T-helper 9 cell (primary cell): ENCODE measurements around the gene KRT81.
"Not testable (repeated sequence)": the region's sequence is repeated elsewhere in the genome, so short reads cannot be mapped to it uniquely, and the experiment has no call there.

ENCODE experiments used
- DNase-seq: peaks from one replicate; pipeline ENCODE4 v3.0.0-alpha.2; 2020

KRT81 gene

DNA sequence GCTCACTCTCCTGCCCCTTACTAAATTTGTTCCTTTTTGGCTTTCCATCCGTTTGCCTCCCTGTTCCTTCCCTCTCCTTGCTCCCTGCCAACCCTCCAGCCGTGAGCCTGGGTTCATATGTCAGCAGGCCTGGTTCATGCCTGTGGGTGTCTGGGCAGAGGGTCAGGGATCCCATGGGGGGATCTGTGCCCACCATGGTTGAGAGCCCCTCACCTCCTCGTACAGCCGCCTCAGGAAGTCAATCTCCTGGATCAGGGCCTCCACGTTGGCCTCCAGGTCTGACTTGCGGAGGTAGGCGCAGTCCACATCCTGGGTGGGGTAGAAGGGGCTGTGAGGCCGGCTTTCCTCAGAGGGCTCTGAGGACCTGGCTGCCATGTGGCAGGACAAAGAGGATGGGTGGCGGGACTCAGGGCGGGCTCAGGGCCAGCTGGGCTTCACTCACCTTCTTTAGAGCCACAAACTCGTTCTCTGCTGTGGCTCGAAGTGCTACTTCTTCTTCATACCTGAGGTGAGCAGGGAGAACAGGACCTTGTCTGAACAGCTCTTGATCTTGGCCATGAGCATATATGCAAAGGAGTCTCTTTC lies 26.2 kb upstream of the KRT81 start:
- DNase-seq, result no peak

DNA sequence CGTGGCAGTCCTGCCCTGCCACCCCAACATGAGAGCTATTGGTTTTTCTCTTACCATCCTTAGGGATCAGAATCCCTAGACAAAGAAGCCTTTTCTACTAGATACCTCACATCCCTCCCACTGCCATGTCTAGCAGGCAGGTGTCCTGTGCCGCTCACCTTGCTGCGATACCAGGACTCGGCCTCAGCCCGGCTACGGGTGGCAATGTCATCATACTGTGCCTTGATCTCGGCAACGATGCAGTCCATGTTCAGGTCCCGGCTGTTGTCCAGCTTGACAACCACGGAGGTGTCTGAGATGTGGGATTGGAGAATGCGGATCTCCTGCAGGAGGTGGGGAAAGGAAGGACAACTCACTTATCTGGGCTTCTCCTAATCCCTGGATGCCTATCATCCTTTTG lies 25.4 kb upstream of the KRT81 start:
- DNase-seq, result no peak

DNA sequence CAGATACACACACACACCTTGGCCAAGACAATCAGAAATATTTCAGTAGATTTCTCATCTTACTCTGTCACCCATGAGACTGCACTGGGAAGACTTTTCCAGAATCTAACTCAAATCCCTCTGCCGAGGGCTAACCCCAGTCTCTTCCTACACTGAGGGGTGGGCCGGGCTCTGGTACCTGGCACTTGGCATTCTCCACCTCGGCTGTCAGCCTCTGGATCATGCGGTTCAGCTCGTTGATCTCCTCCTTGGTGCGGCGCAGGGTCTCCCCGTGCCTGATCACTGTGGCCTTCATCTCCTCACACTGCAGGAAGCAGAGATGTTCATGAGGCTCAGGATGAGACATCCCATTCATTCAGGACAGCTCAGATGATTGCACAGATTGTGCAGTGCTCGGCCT lies 25.0 kb upstream of the KRT81 start:
- no peak for DNase-seq

DNA sequence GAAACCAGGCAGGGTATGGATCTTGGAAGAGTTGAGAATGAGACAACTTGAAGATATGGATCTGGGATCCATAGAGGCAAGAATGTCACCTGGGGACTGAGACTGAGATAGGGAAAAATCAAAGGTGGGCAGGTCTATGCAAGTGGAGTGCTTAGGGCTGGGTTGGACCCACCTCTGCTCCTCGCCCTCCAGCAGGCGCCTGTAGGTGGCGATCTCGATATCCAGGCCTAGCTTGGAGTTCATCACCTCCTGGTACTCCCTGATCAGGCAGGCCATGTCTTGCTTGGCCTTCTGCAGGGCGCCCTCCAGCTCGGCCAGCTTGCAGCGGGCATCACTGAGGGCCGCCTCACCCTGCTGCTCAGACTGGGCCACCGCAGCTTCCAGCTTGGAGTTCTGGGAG lies 24.4 kb upstream of the KRT81 start:
- DNase-seq, result not testable (repeated sequence)

DNA sequence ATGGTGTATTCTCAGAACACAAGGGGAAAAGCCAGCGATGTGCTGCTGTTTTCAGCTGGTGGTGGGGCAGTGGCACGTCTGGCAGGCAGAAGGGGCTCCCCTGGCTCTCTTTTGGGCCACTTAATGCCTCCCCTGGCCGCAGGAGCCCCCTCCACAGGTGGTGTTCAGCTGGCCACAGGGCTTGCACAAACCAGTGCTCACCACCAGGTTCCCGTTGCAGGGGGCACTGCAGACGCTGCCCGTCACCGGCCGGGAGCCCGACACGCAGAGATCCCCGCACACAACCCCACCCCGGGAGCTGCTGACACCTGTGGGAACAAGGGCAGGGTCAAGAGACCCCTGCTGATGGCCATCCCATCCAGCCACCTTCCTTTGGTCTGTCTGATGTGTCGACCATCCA lies 23.2 kb upstream of the KRT81 start:
- DNase-seq, result no peak

DNA sequence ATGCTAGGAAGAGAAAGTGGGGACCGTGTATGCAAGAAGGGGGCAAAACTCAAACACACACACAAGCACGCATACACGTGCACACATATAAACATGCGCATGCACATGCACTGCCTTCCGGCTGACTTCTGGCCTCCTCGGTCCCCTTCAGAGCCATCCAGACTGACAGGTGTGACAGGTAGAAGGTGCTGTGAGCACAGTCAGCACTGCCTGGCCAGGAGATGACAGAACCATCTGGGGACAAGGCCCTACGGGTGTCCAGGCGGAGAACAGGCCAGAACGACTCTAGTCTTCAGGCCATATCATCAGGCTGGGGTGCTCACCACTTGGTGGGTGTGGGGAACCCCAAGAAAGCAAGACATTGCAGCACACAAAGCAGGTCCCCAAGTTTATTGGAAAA lies 22.6 kb upstream of the KRT81 start:
- no peak for DNase-seq

DNA sequence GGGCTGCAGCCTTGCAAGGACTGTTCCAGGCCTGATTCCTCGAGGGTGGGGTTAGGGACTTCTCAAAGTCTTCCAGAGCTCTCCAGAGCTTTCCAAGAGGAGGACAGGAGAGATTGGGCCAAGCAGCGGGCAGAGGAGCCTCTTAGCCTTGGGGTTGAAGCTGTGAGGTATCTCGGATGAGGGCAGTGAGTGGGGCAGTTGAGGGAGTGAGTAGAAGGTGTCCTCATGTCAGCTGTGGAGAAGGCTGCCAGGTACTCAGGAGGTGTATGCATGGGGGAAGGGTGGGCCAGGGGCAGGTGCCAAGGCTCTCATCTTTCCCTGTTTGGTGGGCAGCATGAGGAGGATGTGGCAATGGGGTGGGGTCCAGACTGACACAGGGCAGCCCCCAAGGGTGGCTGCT lies 22.1 kb upstream of the KRT81 start:
- DNase-seq, result no peak

DNA sequence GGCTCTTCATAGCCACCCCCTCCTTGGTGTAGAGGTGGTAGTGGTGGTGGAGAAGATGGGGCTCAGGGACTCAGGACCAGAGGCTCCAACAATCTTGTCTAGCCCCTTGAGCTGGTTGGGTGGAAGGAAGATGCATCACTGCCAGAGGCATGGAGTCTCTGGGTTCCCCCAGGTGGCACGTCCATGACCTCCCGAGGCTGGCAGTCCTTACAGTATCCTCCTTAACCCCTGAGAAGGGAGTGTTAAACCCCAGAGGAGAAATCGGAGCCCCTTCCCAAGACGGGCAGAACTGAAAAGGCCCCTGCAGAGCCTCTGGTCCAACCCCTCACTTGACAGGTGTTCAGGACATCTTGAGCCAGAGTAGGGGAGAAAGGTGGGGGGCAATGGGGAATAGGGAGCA lies 20.8 kb upstream of the KRT81 start:
- no peak for DNase-seq

DNA sequence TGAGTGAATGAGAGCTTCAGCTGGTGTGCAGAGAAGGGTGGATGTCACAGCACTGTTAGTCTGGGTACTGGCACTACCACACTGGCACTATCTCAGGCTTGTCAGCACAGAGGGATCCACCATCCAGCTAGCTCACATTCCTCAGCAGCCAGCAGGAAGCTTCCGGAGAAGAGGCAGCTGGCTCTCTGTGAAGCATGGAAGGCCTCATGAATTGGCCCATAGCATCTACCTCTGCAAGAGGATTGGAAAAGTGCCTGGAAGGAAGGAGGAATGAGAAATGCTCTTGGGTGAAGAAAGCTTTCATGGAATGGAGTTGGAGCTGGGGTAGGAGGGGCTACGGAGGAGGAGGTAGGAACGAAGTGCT lies 19.9 kb upstream of the KRT81 start:
- no peak for DNase-seq

DNA sequence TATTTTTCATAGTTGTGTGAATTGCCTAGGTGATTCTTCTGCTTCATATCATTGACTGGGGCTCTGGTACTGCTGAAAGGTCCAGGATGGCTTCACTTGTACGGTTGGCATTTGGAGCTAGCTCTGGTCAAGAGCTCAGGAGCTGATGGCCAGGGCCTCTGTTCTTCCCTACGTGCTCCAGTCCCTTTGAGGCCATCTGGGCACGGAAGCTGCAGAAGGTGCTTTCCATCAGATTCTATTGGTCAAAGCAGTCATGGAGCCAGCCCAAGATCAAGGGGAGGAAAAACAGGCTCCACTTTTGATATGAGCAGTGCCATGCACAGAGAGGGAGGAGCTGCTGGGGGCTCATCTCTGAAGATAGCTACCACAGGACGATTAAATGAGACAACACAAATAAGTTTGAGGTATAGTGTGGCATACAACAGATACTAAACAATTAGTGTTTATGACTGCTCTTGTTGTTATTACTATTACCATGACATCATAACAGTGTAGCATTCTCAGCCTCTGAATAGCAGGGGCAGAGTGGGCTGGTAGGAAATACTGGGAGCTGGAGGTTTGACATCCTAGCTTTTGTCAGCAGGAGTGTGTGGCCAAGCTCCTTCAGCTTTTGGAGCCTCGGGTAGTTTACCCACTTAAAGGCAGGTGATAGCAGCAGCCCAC lies 19.4 kb upstream of the KRT81 start:
- DNase-seq, result no peak

DNA sequence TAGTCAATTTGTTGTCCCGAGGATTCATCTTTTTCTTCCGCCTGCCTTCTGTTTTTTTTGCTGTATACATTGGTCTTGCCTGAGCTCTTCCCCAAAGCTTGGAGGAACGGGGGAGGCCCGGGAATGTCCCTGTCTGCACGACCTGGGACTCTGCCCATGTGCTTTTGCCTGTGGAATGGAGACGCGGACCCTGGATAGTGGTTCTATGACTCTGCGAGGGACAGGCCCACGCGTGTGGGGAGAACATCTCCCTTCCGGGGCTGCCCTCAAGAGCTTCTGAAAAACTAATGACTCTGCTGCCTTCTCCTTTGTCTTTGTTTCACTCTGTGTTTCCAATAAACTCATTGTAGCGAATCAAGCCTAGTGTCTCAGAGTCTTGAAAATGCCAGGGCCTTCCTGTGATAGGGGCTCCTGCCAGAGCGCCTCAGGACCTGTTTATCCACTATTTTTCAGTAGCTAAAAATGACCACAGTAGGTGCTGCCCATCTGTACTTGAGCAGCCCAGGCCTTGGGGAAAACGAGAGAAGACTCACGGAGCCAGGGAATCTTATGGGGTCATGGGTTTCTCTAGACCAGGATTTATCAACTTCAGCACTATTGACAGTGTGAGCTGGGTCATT lies 17.6 kb upstream of the KRT81 start:
- DNase-seq, result no peak

DNA sequence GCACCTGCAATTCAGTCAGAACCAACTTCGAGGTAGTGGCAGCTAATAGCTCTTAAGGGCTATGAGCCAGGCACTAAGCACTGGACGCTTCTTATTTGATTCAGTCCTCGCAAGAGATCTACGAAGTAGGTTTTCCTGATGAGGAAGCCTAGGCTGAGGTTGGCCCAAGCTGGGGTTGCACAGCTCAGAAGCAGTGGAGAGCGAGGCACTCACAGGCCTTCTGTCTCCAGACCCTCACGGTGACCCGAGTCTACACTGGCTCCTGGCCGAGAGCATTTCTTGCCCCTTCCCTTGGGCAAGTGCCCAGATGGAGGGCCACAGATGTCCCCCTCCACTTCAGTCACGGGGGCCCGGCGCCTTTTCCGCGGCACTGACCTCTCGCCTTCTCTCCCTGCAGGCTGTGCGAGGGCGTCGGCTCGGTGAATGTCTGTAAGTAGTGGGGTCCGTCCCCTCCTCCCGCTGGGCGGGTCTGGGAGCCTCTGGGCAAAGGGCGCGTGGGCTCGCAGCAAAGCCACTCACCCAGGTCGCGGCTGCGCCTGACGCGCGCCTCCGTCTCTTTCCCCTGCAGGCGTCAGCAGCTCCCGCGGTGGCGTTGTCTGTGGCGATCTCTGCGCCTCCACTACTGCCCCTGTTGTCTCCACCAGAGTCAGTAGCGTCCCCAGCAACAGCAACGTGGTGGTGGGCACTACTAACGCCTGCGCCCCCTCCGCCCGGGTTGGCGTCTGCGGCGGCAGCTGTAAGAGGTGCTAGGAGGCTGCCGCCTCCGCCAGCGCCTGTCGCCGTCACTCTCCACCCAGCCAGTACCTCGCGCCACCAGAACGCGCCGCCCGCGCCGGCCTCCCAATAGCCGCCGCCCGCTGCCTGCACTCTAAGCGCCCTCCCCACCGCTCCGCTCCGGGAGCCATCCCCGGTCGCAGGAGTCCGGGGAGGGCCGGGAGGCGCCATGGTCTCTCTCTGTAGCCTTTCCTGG lies 16.8 kb upstream of the KRT81 start:
- DNase-seq, result no peak

DNA sequence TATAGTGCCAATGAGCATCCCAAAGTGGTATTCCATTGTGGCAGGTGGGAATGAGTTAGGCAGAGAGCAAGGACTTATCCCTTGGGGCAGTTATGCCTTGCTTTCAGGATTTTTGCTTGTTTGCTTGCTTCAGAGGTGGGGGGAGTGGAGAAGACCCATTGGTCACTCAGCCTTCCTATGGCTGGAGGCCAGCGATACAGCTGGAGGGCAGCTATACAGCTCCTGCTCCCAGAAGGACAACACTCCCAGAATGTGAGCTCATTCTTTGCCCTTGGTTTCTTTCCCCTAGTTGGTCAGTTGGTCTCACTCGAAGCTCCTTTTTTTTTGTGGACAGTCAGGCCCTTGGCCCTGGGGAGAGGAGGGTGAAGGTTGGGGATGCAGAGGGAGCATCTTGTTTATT lies 15.4 kb upstream of the KRT81 start:
- no peak for DNase-seq

DNA sequence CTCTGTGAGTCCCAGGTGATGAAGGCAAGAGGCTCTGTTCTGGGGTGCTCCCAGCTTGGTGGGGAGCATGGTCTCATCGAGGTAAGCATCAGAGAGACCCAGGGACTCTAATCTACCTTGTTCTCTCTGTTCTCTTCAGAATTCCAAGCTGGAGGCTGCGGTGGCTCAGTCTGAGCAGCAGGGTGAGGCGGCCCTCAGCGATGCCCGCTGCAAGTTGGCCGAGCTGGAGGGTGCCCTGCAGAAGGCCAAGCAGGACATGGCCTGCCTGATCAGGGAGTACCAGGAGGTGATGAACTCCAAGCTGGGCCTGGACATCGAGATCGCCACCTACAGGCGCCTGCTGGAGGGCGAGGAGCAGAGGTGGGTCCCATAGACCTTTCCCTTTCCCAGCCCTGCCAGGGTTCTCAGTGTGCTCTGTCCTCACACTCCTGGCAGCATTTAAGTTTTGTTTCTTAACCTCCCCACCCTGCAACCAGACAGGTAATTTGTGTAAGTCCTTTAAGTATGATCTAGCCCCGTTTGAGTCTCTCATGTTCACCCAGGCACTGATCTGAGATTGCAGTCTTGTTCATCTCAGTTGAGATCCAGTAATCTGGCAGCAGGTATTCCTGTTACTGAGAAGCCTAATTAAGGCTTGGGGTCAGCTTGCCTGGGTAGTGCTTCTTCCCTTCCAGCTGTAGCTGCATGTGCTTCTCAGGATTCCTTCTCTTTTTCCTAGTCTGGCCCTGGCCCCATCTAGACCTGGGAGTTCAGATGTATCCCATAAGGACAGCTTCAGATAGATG lies 14.8 kb upstream of the KRT81 start:
- DNase-seq, result no peak

DNA sequence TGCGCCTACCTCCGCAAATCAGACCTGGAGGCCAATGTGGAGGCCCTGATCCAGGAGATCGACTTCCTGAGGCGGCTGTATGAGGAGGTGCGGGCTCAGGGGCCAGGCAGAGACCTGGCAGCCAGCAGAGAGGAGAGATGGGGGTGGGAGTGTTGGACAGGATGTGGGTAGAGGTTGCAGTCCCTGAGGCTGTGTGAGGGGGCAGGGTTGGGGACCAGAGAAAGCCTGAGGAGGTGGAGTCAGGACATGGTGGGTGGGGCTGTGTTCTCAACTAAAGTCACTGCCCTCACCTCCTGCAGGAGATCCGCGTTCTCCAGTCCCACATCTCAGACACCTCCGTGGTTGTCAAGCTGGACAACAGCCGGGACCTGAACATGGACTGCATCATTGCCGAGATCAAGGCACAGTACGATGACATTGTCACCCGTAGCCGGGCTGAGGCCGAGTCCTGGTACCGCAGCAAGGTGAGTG lies 13.6 kb upstream of the KRT81 start:
- DNase-seq, result not testable (repeated sequence)

DNA sequence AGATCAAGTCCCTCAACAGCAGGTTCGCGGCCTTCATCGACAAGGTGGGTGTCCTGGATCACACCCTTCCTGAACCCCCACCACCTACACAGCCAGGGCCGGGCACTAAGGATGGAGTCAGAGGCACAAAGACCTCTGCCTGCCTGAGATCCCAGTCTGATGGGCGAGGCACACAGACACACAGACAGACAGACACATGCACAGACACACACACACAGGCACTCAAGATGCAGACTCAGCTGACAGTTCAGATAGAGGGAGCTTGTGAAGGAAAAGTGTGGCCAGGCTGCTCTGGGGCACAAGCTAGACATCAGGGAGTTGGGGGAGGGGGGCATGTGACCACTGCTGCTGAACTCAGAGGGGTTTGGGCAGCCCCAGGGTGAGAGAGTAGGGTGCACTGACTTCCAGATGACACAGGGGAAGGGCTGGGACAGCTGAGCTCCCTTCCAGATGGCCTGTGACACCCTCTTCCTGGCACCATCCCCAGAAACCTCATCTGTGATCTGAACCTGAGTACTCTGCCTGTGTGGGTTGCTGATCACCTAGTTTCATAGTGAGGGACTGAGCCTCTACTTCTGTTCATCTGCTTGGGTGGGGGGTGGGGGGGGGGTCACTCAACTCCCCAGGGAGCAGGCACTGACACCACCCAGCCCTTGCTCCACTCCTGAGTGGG lies 11.0 kb upstream of the KRT81 start:
- not testable (repeated sequence) for DNase-seq

DNA sequence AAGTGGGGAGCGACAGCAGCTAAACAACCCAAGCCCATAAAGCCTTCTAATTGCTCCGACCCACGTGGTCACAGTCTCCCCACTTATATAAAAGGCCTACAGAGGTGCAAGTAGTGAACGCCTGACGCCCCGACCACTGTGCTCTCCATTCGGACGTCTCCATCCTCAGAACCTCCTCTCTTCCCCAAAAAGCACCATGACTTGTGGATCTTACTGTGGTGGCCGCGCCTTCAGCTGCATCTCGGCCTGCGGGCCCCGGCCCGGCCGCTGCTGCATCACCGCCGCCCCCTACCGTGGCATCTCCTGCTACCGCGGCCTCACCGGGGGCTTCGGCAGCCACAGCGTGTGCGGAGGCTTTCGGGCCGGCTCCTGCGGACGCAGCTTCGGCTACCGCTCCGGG lies 10.4 kb upstream of the KRT81 start:
- not testable (repeated sequence) for DNase-seq

DNA sequence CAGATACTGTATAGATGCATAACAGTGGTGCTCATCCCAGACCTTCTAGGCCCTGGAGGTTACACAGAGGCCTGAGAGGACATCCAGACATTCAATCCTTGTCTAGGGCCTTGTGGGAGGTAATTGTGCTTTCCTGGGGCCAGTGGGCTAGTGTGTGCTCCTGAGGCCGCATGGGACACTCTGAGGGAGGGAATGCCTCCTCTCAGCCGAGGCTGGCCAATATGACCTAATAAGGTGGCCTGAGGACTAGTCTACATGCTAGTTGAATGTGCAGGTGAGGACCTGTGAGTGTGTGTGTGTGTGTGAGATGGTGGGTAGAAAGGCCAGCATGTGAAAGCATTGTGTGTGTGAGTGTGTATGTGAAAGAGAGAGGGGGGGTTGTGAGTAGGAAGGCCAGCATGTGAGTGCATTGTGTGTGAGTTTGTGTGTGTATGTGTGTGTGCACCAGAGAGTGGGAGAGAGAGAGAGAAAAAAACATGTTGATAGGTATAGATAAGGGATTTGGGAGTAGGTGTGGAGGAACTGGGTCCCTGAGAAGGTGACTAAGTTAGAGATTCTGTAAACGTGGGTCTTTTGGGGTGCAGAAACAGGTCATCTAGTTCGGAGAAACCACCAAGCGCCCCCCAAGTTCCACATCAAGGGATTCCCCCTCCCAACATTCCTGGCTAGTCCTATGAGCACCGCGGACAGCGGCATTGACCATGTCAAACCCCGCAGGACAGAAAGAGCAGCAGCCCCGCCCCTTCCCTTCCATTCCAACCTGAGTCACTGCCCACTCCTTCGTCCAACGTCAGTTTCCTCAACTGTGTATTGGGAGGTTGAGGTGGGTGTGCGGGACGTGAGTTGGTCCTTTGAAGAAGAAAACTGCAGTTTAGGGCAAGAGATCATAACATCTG lies 9.7 kb upstream of the KRT81 start:
- DNase-seq, result no peak

DNA sequence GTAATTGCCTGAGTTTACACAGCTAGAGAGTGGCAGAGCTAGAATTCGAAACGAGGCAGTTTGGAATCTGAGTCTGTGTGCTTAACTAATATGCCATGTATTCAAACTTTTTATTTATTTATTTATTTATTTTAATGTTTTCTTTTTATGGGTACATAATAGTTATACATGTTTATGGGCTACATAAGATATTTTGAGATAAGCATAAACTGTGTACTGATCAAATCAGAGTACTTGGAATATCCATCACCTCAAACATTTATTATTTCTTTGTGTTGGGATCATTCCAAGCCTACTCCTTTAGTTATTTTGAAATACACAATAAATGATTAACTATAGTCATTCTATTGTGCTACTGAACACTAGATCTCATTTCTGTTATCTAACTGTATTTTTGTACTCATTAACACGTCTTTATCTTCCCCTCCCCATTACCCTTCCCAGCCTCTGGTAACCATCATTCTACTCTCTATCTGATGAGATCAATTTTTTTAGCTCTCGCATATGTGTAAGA lies 7.4 kb upstream of the KRT81 start:
- DNase-seq, result no peak

DNA sequence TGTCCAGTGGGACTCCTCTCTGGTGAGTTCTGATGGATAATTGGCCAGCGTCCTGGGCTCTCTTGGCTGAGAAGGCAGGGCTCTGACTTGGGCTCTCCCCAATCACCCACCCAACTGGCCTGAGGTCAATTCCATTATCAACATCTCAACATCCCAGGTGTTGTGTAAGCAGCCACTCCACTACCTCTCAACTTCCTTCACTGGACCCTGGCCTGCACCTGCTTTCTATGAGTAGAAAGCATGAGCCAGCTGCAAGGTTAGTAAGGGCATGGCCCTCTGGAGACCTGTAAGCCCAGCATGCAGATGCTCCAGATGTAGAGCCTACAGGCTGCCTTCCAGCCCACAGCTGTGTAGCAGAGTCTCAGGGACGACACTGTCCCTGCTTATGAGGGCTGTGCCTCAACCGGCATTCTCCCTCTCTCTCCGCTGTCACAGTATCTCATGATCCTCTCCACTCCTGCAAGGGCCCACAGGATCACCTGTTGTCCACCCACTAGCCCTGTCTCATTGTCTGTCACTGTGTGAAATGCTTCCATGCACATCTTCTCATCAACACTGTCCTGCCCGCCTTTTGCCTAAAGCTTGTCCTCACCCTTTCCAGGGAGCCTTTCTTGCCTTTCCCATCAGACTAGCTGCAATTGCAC lies 5.4 kb upstream of the KRT81 start:
- DNase-seq, result no peak
